GM12891 (cell line): ENCODE results near the gene ENOSF1. TPM values are rescaled to one million over a fixed set of nuclear protein-coding genes. Genes with fewer than 3 reads are reported as not detected.
A peak's percentile ranks its signal among the peaks of the same experiment; 100 is the strongest.
"Not testable (repeated sequence)": the region's sequence is repeated elsewhere in the genome, so short reads cannot be mapped to it uniquely, and the experiment has no call there.

Source experiments
- DNase-seq: peaks from one replicate; pipeline ENCODE4 v3.0.0; 2011; ENCODE audit warnings: low spot score; ENCODE audit not compliant: insufficient read length
- FAIRE-seq: peaks from 2 replicates; lab custom pipeline; 2011; peaks lifted over from hg19 to GRCh38; lab: Jason Lieb, UNC
- PAX5 ChIP-seq: IDR thresholded peaks from 2 replicates; pipeline ENCODE4 v1.6.1; 2011; ENCODE audit warnings: low read length, moderate library complexity, mild to moderate bottlenecking; ENCODE audit not compliant: insufficient read depth, severe bottlenecking
- POLR2A ChIP-seq: IDR thresholded peaks from 2 replicates; pipeline ENCODE4 v1.6.1; 2011; ENCODE audit warnings: low read depth, low read length, control low read depth
- POLR2AphosphoS5 ChIP-seq: IDR thresholded peaks from 2 replicates; pipeline ENCODE4 v1.6.1; 2011; ENCODE audit warnings: low read depth, low read length, control low read depth
- POU2F2 ChIP-seq: IDR thresholded peaks from 2 replicates; pipeline ENCODE4 v1.6.1; 2011; ENCODE audit warnings: low read depth, mild to moderate bottlenecking, control low read depth, low read length, moderate library complexity
- SPI1 ChIP-seq: IDR thresholded peaks from 2 replicates; pipeline ENCODE4 v1.6.1; 2011; ENCODE audit warnings: low read depth, low read length, control low read depth
- TAF1 ChIP-seq: IDR thresholded peaks from 2 replicates; pipeline ENCODE4 v1.6.1; 2011; ENCODE audit warnings: low read depth, low read length, control low read depth
- polyA plus RNA-seq: library from polyadenylated mRNA; unstranded; fragments of >200 nt; gene quantifications from one replicate; pipeline ENCODE4 v1.2.1, GENCODE V29; 2012; ENCODE audit warnings: low read depth, missing spikeins, inconsistent platforms; ENCODE audit not compliant: missing spikeins

The ENOSF1 gene, protein sequence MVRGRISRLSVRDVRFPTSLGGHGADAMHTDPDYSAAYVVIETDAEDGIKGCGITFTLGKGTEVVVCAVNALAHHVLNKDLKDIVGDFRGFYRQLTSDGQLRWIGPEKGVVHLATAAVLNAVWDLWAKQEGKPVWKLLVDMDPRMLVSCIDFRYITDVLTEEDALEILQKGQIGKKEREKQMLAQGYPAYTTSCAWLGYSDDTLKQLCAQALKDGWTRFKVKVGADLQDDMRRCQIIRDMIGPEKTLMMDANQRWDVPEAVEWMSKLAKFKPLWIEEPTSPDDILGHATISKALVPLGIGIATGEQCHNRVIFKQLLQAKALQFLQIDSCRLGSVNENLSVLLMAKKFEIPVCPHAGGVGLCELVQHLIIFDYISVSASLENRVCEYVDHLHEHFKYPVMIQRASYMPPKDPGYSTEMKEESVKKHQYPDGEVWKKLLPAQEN
- polyA plus RNA-seq = 27.7 TPM

DNA sequence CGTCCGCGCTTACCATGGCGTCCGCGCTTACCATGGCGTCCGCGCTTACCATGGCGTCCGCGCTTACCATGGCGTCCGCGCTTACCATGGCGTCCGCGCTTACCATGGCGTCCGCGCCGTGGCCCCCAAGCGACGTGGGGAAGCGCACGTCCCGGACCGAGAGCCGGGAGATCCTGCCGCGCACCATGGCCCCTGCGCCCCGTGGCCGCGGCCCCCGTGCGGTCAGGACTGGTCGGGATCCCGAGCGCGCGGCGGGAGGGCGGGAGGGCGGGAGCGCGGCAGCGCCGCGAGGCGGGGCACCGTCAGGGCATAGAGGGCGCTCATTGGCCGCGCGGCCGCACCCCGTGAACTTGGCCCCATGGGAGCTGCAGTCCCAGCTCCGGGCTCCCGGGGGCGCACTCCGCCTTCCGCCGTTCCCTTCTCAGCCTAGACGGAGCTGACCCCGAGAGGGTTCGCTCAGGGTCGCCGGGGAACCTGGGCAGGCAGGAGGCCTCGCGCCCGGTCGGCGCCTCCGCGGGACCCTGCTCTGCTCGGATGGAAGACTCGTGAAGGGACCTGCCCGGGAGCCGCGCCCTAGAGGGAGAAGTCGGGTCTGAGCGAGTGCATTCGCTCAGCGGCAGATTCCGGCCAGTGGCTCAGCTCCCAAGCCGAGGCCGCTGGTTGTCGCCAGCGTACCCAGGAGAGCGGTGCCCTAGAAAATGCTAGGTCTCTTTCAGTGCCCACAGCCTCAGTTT lies at the start of gene ENOSF1:
Gene ENOSF1 (minus strand): TSS at position 230 of the 734 bp plus-strand sequence. CDS start 43 bp downstream, at position 187.
- peak; percentile 80 for FAIRE-seq
- TF ChIP-seq POU2F2 (no peak), POLR2AphosphoS5 (peak; percentile 56; the same call in 1 of the 2 replicates)
- DNase-seq = peak; percentile 89

DNA sequence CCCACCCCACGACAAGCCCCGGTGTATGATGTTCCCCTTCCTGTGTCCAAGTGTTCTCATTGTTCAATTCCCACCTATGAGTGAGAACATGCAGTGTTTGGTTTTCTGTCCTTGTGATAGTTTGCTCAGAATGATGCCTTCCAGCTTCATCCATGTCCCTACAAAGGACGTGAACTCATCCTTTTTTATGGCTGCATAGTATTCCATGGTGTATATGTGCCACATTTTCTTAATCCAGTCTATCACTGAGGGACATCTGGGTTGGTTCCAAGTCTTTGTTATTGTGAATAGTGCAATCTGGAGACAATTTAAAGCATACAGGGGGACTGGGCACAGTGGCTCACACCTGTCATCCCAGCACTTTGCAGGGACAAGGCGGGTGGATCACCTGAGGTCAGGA lies 47.4 kb upstream of the ENOSF1 start:
- not testable (repeated sequence) for DNase-seq, FAIRE-seq

DNA sequence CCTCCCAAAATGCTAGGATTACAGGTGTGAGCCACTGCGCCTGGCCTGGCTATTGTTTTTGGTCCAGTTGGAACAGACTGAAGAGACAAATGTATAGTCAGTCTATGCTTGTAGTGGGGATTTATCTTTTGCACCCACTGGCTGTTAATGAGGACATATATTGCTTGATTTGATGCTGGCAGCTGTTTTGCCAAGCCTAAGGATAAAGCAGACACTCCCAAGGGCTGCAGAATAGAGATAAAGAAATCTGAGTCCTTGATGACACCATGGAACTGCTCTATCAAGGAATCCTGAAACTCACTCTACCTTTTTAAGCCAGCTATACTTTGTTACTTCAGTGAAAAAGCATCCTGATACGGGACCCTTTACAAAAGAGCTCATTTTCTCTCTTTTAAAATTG lies 43.1 kb upstream of the ENOSF1 start:
- no peak for FAIRE-seq

DNA sequence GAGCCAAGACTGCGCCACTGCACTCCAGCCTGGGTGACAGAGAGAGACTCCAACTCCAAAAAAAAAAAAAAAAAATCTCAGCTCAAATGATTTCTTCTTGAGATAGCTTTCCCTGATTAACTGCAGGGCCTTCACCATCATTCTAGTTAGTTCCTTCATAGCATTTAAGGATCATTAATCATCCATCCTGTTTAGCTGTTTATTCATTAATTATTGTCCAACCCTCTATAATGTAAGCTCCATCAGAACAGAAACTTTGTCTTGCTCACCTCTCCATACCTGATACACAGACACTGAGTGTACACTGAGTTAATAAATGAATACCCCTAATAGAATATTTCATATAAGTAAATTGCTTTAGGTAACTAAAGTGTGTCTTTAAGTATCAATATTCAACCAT lies 42.2 kb upstream of the ENOSF1 start:
- no peak for DNase-seq
- no peak for TF ChIP-seq TAF1
- no peak for TF ChIP-seq POLR2A
- no peak for TF ChIP-seq SPI1
- TF ChIP-seq POLR2AphosphoS5 = no peak
- no peak for TF ChIP-seq PAX5
- TF ChIP-seq POU2F2 = no peak
- no peak for FAIRE-seq

More for the DNA sequence above, 43.1 kb upstream of the ENOSF1 start:
- no peak for DNase-seq
- TF ChIP-seq POU2F2 (no peak), POLR2AphosphoS5 (no peak), PAX5 (no peak), POLR2A (no peak), SPI1 (no peak), TAF1 (no peak)

DNA sequence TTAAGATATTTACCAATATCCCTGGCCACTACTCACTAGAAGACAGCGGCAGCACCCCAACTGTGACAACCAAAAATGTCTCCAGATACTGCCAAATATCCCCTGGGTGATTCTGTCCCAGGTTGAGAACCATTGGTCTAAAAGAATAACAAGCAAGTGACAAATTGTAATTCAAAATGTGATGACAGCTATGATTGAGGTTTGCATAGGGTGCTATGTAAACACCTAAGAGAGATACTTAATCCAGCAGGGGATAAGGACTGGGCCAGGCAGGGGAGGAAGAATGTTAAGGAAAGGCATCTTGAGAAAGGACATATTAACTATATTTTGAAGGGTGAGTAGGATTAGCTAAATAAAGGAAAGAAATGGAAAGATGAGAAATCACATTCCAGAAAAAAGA lies 38.0 kb upstream of the ENOSF1 start:
- TF ChIP-seq PAX5 (no peak), TAF1 (no peak), POLR2A (no peak), SPI1 (no peak), POLR2AphosphoS5 (no peak), POU2F2 (no peak)
- DNase-seq (no peak), FAIRE-seq (no peak)

DNA sequence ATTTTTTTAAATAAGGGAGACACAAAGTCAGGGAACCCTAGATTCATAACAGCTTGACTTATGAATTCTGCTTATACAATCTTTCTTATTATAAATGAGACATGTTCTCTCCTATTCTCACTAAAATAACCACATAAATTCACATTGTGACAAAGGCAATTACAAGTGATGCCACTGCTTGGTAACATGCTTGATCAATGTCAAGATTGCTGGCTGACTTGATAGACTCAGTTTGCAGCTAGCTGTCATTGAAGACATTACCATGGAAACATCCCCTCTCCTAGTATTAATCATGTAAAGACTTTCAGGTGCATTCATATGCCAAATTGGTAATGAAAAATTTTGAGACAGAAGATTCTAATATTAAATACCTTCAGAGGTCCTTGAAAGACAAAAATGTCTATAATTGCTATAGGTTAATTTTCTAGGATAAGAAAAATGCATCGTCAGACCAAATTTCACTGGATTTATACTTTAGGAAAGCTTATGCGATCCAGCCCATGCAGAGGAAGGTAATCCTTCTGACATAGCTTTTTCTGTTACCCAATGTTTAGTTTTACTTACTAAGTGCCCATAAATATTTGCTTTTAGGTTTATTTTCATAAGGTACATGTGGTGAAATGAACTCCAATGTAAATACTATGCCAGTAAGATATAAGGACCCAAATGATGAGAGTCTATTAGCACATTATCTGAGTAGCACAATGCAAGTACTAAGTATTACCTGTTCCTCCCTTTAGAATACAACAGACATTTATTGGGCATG lies 32.6 kb upstream of the ENOSF1 start:
- TF ChIP-seq PAX5 (no peak), POU2F2 (no peak), POLR2A (no peak), POLR2AphosphoS5 (no peak), SPI1 (no peak)
- DNase-seq (no peak), FAIRE-seq (no peak)

DNA sequence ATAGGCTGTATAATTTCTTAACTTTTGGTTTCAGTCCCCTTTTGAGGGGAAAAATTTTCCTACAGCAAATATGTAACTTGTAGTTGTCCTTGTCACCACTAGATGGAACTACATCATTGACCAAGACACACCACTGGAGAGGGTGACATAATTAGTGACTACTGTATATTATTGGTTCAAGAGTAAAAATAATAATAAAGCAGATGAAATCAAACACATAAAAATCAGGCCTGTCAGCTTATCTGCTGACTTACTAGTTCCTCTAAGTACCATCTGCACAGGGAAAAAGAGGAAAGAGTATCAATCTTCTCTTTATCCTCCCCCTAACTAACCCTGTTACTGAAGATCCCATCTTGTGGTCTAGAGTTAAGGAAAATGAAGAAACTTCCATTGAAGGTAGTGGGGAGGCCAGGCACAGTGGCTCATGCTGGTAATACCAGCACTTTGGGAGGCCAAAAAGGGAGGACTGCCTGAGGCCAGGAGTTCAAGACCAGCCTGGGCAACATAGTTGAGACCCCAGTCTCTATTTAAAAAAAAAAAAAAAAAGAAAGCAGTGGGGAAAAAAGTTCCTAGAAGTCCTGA lies 29.6 kb upstream of the ENOSF1 start:
- peak; percentile 89 for FAIRE-seq
- TF ChIP-seq POLR2AphosphoS5 = no peak
- DNase-seq = peak; percentile 32

DNA sequence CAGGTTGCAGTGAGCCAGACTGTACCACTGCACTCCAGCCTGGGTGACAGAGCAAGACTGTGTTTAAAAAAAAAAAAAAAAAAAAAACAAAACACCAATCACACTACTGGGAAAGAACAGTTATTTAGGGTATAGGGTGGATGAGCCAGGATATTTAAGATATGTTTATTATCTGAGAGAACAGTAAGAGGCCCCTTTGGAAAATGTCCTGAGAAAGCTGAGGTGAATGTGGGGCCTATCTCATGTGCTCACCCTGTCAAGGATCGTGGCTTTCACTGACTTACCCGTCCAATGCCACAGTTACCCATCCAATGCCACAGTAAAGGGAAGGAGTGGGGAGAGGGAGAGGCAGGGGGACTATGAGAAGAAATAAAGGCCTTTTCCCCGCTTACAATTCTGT lies 19.9 kb upstream of the ENOSF1 start:
- no peak for DNase-seq
- no peak for FAIRE-seq
- TF ChIP-seq PAX5 = no peak
- TF ChIP-seq TAF1 = no peak
- TF ChIP-seq POU2F2 = no peak
- TF ChIP-seq POLR2A = no peak
- no peak for TF ChIP-seq POLR2AphosphoS5
- TF ChIP-seq SPI1 = no peak

DNA sequence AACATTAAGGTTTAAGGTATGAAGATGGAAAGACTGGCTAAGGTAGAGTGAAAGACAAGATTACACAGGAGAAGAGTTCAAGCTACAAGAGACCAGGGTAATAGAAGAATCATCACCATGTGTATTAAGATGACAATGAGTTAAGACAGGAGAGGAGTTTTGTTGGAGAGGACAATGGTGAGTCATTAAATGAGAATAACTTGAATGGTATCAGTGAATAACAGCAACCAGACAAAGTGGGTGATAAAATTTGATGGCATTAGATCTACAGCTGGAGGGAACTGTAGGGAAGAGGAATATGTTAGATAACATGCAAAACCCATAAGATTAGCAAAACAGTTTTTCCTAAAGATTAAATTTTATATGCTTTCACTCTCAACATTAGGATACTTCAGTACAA lies 18.8 kb upstream of the ENOSF1 start:
- DNase-seq (no peak), FAIRE-seq (no peak)
- TF ChIP-seq POU2F2 = no peak
- no peak for TF ChIP-seq POLR2A
- no peak for TF ChIP-seq PAX5
- TF ChIP-seq POLR2AphosphoS5 = no peak
- TF ChIP-seq SPI1 = no peak
- TF ChIP-seq TAF1 = no peak
